HepG2 (cell line): ENCODE data around the gene NDRG3. TPM values are rescaled to one million over a fixed set of nuclear protein-coding genes. Genes with fewer than 3 reads are reported as not detected.

Source experiments
- ATM ChIP-seq: fragments of 450-650 bp; IDR thresholded peaks from 2 replicates; pipeline ENCODE4 v1.7.1; 2017; ENCODE audit warnings: mild to moderate bottlenecking, borderline replicate concordance
- BRF2 ChIP-seq: sonication (generic); formaldehyde crosslinking; IDR thresholded peaks from 2 replicates; pipeline ENCODE4 v1.8.1; 2022; ENCODE audit warnings: mild to moderate bottlenecking, missing genetic modification reagents
- IRX3 ChIP-seq: sonication (generic); formaldehyde crosslinking; IDR thresholded peaks from 2 replicates; pipeline ENCODE4 v1.8.1; 2023; ENCODE audit warnings: mild to moderate bottlenecking, low read depth, missing genetic modification reagents, borderline replicate concordance
- KAT8 ChIP-seq: IDR thresholded peaks from 2 replicates; pipeline ENCODE4 v1.6.1; 2016; ENCODE audit warnings: missing genetic modification reagents, missing compliant biosample characterization
- MIXL1 ChIP-seq: IDR thresholded peaks from 2 replicates; pipeline ENCODE4 v1.6.1; 2016
- MNT ChIP-seq: fragments of 450-650 bp; IDR thresholded peaks from 2 replicates; pipeline ENCODE4 v1.6.1; 2016
- NAIF1 ChIP-seq: sonication (generic); formaldehyde crosslinking; IDR thresholded peaks from 2 replicates; pipeline ENCODE4 v1.5.0; 2020; ENCODE audit warnings: mild to moderate bottlenecking, missing genetic modification reagents, borderline replicate concordance
- NCOA2 ChIP-seq: sonication (generic); formaldehyde crosslinking; IDR thresholded peaks from 2 replicates; pipeline ENCODE4 v1.8.0; 2022; ENCODE audit warnings: inconsistent platforms
- NR2F1 ChIP-seq, 2 experiments: fragments of 450-650 bp in 1 of 2; formaldehyde crosslinking in 1 of 2; IDR thresholded peaks; 2 replicates each; pipeline versions ENCODE4 v1.5.0 to v1.6.1; 2016 to 2020; ENCODE audit warnings: mild to moderate bottlenecking in 1 of 2, missing compliant biosample characterization in 1 of 2, missing genetic modification reagents in 1 of 2, moderate library complexity in 1 of 2
- NR2F6 ChIP-seq, 2 experiments: IDR thresholded peaks; 2 replicates each; pipeline ENCODE4 v1.6.1; 2016; ENCODE audit warnings: antibody characterized with exemption in 1 of 2, mild to moderate bottlenecking in 1 of 2
- RAD51 ChIP-seq: fragments of 450-650 bp; IDR thresholded peaks from 2 replicates; pipeline ENCODE4 v1.6.1; 2016; ENCODE audit warnings: borderline replicate concordance
- RELA ChIP-seq: sonication (generic); formaldehyde crosslinking; IDR thresholded peaks from 2 replicates; pipeline ENCODE4 v1.4.0; 2020; ENCODE audit warnings: missing genetic modification reagents
- SALL1 ChIP-seq: sonication (generic); formaldehyde crosslinking; IDR thresholded peaks from 2 replicates; pipeline ENCODE4 v1.8.0; 2022; ENCODE audit warnings: mild to moderate bottlenecking, missing genetic modification reagents
- TAF15 ChIP-seq: fragments of 200-400 bp; formaldehyde crosslinking; IDR thresholded peaks from one replicate; pipeline ENCODE4 v1.6.1; 2018; ENCODE audit warnings: mild to moderate bottlenecking, low read depth, low read length; ENCODE audit not compliant: poor library complexity, severe bottlenecking
- U2AF2 ChIP-seq: fragments of 200-400 bp; formaldehyde crosslinking; IDR thresholded peaks from 2 replicates; pipeline ENCODE4 v1.6.1; 2017; ENCODE audit warnings: low read depth, mild to moderate bottlenecking, low read length
- ZBTB20 ChIP-seq: sonication (generic); formaldehyde crosslinking; IDR thresholded peaks from 2 replicates; pipeline ENCODE4 v1.8.1; 2023; ENCODE audit warnings: missing genetic modification reagents, low read depth, mild to moderate bottlenecking, borderline replicate concordance
- ZBTB3 ChIP-seq: sonication (generic); formaldehyde crosslinking; IDR thresholded peaks from 2 replicates; pipeline ENCODE4 v1.4.0; 2020; ENCODE audit warnings: low read depth, mild to moderate bottlenecking, moderate library complexity, missing genetic modification reagents, borderline replicate concordance
- ZBTB43 ChIP-seq: sonication (generic); formaldehyde crosslinking; conservative IDR thresholded peaks from 2 replicates; pipeline ENCODE4 v1.4.0; 2020; ENCODE audit warnings: missing genetic modification reagents
- ZFP1 ChIP-seq: IDR thresholded peaks from 2 replicates; pipeline ENCODE4 v1.6.1; 2016
- ZMAT3 ChIP-seq: sonication (generic); formaldehyde crosslinking; conservative IDR thresholded peaks from 2 replicates; pipeline ENCODE4 v1.7.0; 2021; ENCODE audit warnings: missing genetic modification reagents
- ZNF329 ChIP-seq: sonication (generic); formaldehyde crosslinking; IDR thresholded peaks from 2 replicates; pipeline ENCODE4 v1.9.0; 2021; ENCODE audit warnings: low read depth, mild to moderate bottlenecking, missing genetic modification reagents
- ZNF547 ChIP-seq: sonication (generic); formaldehyde crosslinking; IDR thresholded peaks from 2 replicates; pipeline ENCODE4 v1.5.1; 2020; ENCODE audit warnings: mild to moderate bottlenecking, missing genetic modification reagents
- ZNF577 ChIP-seq: sonication (generic); formaldehyde crosslinking; IDR thresholded peaks from 2 replicates; pipeline ENCODE4 v1.4.0; 2020; ENCODE audit warnings: mild to moderate bottlenecking, low read depth, missing genetic modification reagents, borderline replicate concordance
- ZNF589 ChIP-seq: sonication (generic); formaldehyde crosslinking; conservative IDR thresholded peaks from 2 replicates; pipeline ENCODE4 v1.8.0; 2022; ENCODE audit warnings: mild to moderate bottlenecking, moderate library complexity, missing genetic modification reagents
- ZNF766 ChIP-seq: sonication (generic); formaldehyde crosslinking; IDR thresholded peaks from 2 replicates; pipeline ENCODE4 v1.5.0; 2020; ENCODE audit warnings: missing genetic modification reagents, borderline replicate concordance
- polyA plus RNA-seq, 8 experiments: library from polyadenylated mRNA; depleted of rRNA in 3 of 8; stranded (reverse) in 7 of 8; unstranded in 1 of 8; fragments of >200 nt; fragmentation: Illumina TruSeq in 4 of 8; extraction: Trizol in 4 of 8; gene quantifications; 2 replicates each; pipeline versions ENCODE4 v1.2.1 to v1.2.3, GENCODE V29; 2011 to 2016; ENCODE audit warnings: low read depth in 4 of 8, missing spikeins in 1 of 8, mixed read lengths in 1 of 8; ENCODE audit not compliant: insufficient read depth in 1 of 8
- total RNA-seq, 5 experiments: library from RNA; depleted of rRNA; stranded (reverse); fragments of >200 nt; fragmentation: Illumina TruSeq; extraction: Trizol; gene quantifications; 2 replicates each; pipeline ENCODE4 v1.2.3, GENCODE V29; 2016; ENCODE audit warnings: low read depth in 1 of 5
- TF ChIP-seq, protein P1 (sequence below): sonication (generic); formaldehyde crosslinking; IDR thresholded peaks from 2 replicates; pipeline ENCODE4 v1.5.0; 2020; ENCODE audit warnings: missing genetic modification reagents

NDRG3 gene
- total and polyA plus RNA-seq, 2 of the 13 experiments (the other 11 are each of a cell fraction or from before 2014, with no cell fraction given): 36.0 to 40.5 TPM

- TF ChIP-seq ZBTB3 (CRISPR knock-in tag): peak; percentile 74; the same call in 1 of the 2 replicates
- TF ChIP-seq MIXL1: peak; percentile 98
- TF ChIP-seq ZNF766 (CRISPR knock-in tag): peak; percentile 95; the same call in 1 of the 2 replicates
- TF ChIP-seq IRX3 (CRISPR knock-in tag): peak; percentile 96
- peak; percentile 96 for TF ChIP-seq RELA (CRISPR knock-in tag)
- TF ChIP-seq ZBTB43 (CRISPR knock-in tag): peak; percentile 84
- peak; percentile 84 for TF ChIP-seq TAF15
- TF ChIP-seq NCOA2 (CRISPR knock-in tag): peak; percentile 83
- TF ChIP-seq, protein P1, sequence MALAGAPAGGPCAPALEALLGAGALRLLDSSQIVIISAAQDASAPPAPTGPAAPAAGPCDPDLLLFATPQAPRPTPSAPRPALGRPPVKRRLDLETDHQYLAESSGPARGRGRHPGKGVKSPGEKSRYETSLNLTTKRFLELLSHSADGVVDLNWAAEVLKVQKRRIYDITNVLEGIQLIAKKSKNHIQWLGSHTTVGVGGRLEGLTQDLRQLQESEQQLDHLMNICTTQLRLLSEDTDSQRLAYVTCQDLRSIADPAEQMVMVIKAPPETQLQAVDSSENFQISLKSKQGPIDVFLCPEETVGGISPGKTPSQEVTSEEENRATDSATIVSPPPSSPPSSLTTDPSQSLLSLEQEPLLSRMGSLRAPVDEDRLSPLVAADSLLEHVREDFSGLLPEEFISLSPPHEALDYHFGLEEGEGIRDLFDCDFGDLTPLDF (CRISPR knock-in tag): peak; percentile 98
- TF ChIP-seq SALL1 (CRISPR knock-in tag): peak; percentile 97
- TF ChIP-seq ATM: no peak
- TF ChIP-seq ZFP1 (CRISPR knock-in tag): peak; percentile 93
- peak; percentile 78 for TF ChIP-seq BRF2 (CRISPR knock-in tag)
- peak; percentile 20; the same call in 1 of the 2 replicates for TF ChIP-seq ZNF589 (CRISPR knock-in tag)
- peak; percentile 88 for TF ChIP-seq ZNF329 (CRISPR knock-in tag)
- TF ChIP-seq MNT: peak; percentile 87
- peak; percentile 100 for TF ChIP-seq KAT8 (CRISPR knock-in tag)
- TF ChIP-seq NR2F1 (CRISPR knock-in tag; IDR thresholded peaks at IDR 0.05): peak; percentile 19 to 22; a peak in 1 of 4 replicates
- TF ChIP-seq NAIF1 (CRISPR knock-in tag): no peak
- no peak for TF ChIP-seq NR2F6 (IDR thresholded peaks at IDR 0.05)
- TF ChIP-seq NR2F6 (CRISPR knock-in tag; IDR thresholded peaks at IDR 0.05): peak; percentile 89; the same call in 1 of the 2 replicates
- TF ChIP-seq ZMAT3 (CRISPR knock-in tag): peak; percentile 94
- TF ChIP-seq ZNF577 (CRISPR knock-in tag): no peak
- no peak for TF ChIP-seq U2AF2
- TF ChIP-seq ZBTB20 (CRISPR knock-in tag): peak; percentile 86
- no peak for TF ChIP-seq RAD51
- peak; percentile 98 for TF ChIP-seq ZNF547 (CRISPR knock-in tag)
These were observed 140.3 kb downstream of the NDRG3 start, which contains the start of gene RAB5IF (continued) for GRCh38 chr20:36605399-36606157.
